Measurements from ENCODE around the gene SH3RF3. TPM values are rescaled to one million over a fixed set of nuclear protein-coding genes. Genes with fewer than 3 reads are reported as not detected.

Gene SH3RF3
- total RNA-seq, 1 donor from 2014 or later: 0.28 TPM

GRCh38 chr2:109531221-109531620 is 402.2 kb downstream of the SH3RF3 start:
- no peaks in the 10 kb centered on the region for H3K9me3 ChIP-seq (ENCODE audit: low read depth)
- H3K36me3 ChIP-seq: no peaks in the 10 kb centered on the region
- H3F3A ChIP-seq (ENCODE audit: low read depth): no peaks in the 10 kb centered on the region
- no peak overlapping the region for H3K27ac Mint-ChIP-seq
- no peak overlapping the region for H3K4me3 Mint-ChIP-seq
- H3K4me1 Mint-ChIP-seq: peaks cover 20% of the 10 kb centered on the region
- peaks cover 1% of the 10 kb centered on the region for H3K36me3 Mint-ChIP-seq
- no peaks in the 10 kb centered on the region for H4K20me1 ChIP-seq (ENCODE audit: low read depth)
- peaks cover 8% of the 10 kb centered on the region for H3K9me3 Mint-ChIP-seq
- no peak overlapping the region for H3K4me2 ChIP-seq
- DNase-seq (ENCODE audit: low spot score): no peak
- peaks cover 5% of the 10 kb centered on the region for H3K27me3 Mint-ChIP-seq (ENCODE audit: insufficient read depth, low read depth)
- H3K9ac ChIP-seq: no peak overlapping the region
- H2AFZ ChIP-seq (replicated peaks): no peak overlapping the region
- H3K79me2 ChIP-seq (ENCODE audit: low read depth): no peaks in the 10 kb centered on the region
- peaks cover under 1% of the 10 kb centered on the region for H3K4me1 ChIP-seq
- H3K27me3 ChIP-seq: no peaks in the 10 kb centered on the region
- TF ChIP-seq EZH2 (IDR thresholded peaks at IDR 0.05) (no peak), EZH2phosphoT487 (IDR thresholded peaks at IDR 0.05) (no peak)
- TF ChIP-seq, protein P1, sequence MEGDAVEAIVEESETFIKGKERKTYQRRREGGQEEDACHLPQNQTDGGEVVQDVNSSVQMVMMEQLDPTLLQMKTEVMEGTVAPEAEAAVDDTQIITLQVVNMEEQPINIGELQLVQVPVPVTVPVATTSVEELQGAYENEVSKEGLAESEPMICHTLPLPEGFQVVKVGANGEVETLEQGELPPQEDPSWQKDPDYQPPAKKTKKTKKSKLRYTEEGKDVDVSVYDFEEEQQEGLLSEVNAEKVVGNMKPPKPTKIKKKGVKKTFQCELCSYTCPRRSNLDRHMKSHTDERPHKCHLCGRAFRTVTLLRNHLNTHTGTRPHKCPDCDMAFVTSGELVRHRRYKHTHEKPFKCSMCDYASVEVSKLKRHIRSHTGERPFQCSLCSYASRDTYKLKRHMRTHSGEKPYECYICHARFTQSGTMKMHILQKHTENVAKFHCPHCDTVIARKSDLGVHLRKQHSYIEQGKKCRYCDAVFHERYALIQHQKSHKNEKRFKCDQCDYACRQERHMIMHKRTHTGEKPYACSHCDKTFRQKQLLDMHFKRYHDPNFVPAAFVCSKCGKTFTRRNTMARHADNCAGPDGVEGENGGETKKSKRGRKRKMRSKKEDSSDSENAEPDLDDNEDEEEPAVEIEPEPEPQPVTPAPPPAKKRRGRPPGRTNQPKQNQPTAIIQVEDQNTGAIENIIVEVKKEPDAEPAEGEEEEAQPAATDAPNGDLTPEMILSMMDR (IDR thresholded peaks at IDR 0.05): no peak
- H3K27ac ChIP-seq: no peak overlapping the region
- H3K4me3 ChIP-seq: no peak overlapping the region

DNA sequence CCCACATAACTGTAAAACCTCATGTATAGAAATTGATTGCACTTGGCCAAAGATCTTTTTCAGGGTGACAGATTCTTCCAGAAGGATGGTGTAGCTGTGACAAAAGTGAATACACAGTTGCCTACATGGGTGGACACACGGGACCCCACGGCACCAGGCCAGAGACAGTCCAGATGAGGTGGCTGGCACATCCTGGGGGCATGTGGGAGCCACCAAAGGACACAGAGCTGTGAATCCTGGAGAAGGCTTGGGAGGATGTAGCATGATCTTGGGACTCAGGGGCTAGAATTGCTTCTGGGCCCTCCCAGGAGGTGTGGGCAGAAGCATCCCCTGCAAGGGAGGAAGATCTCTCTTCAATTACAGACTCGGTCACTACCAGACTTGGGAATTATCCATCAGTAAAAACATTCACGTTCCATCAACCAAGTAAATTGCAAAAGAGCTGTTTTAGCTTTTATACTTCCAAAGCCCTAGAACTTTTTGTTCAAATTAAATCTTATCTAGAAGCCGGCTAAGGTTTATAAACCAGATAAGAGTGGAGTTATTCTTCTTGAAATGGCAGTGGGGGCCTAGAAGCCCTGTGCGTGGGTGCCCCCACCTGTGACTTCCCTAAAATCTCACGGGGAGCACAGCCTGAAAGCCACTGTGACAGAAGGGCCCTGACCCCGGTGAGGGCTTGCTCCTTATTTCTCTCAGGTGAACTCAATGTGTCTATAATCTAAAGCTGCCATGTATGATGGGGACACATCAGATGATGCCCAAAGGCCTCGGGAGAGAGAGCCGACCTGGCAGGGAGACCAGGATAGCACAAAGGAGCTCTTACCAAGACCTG is 403.1 kb downstream of the SH3RF3 start:
- no peaks in the 10 kb centered on the region for H3F3A ChIP-seq (ENCODE audit: low read depth)
- H4K20me1 ChIP-seq (ENCODE audit: low read depth): no peaks in the 10 kb centered on the region
- Mint-ChIP-seq H3K36me3 (peaks cover 1% of the 10 kb centered on the region), H3K9me3 (peaks cover 15% of the 10 kb centered on the region), H3K4me3 (no peak overlapping the region), H3K4me1 (peaks cover 18% of the 10 kb centered on the region), H3K27ac (no peak overlapping the region), H3K27me3 (ENCODE audit: insufficient read depth, low read depth) (peaks cover 5% of the 10 kb centered on the region)
- no peak overlapping the region for H2AFZ ChIP-seq (replicated peaks)
- no peak overlapping the region for H3K4me2 ChIP-seq
- H3K9ac ChIP-seq: no peak overlapping the region
- H3K36me3 ChIP-seq: no peaks in the 10 kb centered on the region
- no peak overlapping the region for H3K4me3 ChIP-seq
- no peaks in the 10 kb centered on the region for H3K79me2 ChIP-seq (ENCODE audit: low read depth)
- no peaks in the 10 kb centered on the region for H3K27me3 ChIP-seq
- H3K4me1 ChIP-seq: no peaks in the 10 kb centered on the region
- H3K9me3 ChIP-seq (ENCODE audit: low read depth): no peaks in the 10 kb centered on the region
- no peak overlapping the region for H3K27ac ChIP-seq
- DNase-seq (ENCODE audit: low spot score): no peak
- TF ChIP-seq, protein P1 (IDR thresholded peaks at IDR 0.05): no peak
- no peak for TF ChIP-seq EZH2phosphoT487 (IDR thresholded peaks at IDR 0.05)
- no peak for TF ChIP-seq EZH2 (IDR thresholded peaks at IDR 0.05)

- no peak for DNase-seq (ENCODE audit: low spot score)
- no peaks in the 10 kb centered on the region for H3K4me1 ChIP-seq
- H3K4me2 ChIP-seq: no peak overlapping the region
- H3K27me3 Mint-ChIP-seq (ENCODE audit: insufficient read depth, low read depth): peaks cover 5% of the 10 kb centered on the region
- no peaks in the 10 kb centered on the region for H3K79me2 ChIP-seq (ENCODE audit: low read depth)
- no peak overlapping the region for H3K4me3 Mint-ChIP-seq
- H4K20me1 ChIP-seq (ENCODE audit: low read depth): no peaks in the 10 kb centered on the region
- no peaks in the 10 kb centered on the region for H3F3A ChIP-seq (ENCODE audit: low read depth)
- H3K27me3 ChIP-seq: no peaks in the 10 kb centered on the region
- H2AFZ ChIP-seq (replicated peaks): no peak overlapping the region
- peaks cover 17% of the 10 kb centered on the region for H3K4me1 Mint-ChIP-seq
- H3K27ac Mint-ChIP-seq: no peak overlapping the region
- no peak overlapping the region for H3K27ac ChIP-seq
- peaks cover 15% of the 10 kb centered on the region for H3K9me3 Mint-ChIP-seq
- no peak overlapping the region for H3K4me3 ChIP-seq
- peaks cover under 1% of the 10 kb centered on the region for H3K36me3 Mint-ChIP-seq
- H3K9me3 ChIP-seq (ENCODE audit: low read depth): no peaks in the 10 kb centered on the region
- no peak overlapping the region for H3K9ac ChIP-seq
- no peak for TF ChIP-seq EZH2 (IDR thresholded peaks at IDR 0.05)
- TF ChIP-seq, protein P1 (IDR thresholded peaks at IDR 0.05): no peak
- TF ChIP-seq EZH2phosphoT487 (IDR thresholded peaks at IDR 0.05): no peak
- H3K36me3 ChIP-seq: no peaks in the 10 kb centered on the region
These were observed 403.7 kb downstream of the SH3RF3 start for GRCh38 chr2:109532728-109533076.
